GM23338 (cell line): Measurements from ENCODE around the gene GBX1. TPM values are rescaled to one million over a fixed set of nuclear protein-coding genes. Genes with fewer than 3 reads are reported as not detected.

Experiments used
- ATAC-seq: fragments of 200-7000 bp; cut with Tn5 transposase; 3 replicates; pipeline ENCODE4 v1.9.1; 2020
- DNase-seq: peaks from one replicate; pipeline ENCODE4 v3.0.0-alpha.2; 2015; ENCODE audit warnings: low spot score
- H2AFZ ChIP-seq: fragments of 200-600 bp; sonication (generic); 2 replicates; pipeline ENCODE4 v1.8.0; 2016; ENCODE audit warnings: antibody characterized with exemption, mild to moderate bottlenecking, moderate library complexity
- H3F3A ChIP-seq: fragments of 200-600 bp; sonication (generic); replicated peaks from 2 replicates; pipeline ENCODE4 v1.8.0; 2017; ENCODE audit warnings: antibody characterized with exemption, mixed run types, low read depth
- H3K27ac ChIP-seq: fragments of 200-600 bp; sonication (generic); 2 replicates; pipeline ENCODE4 v1.6.1; 2016; ENCODE audit warnings: low read depth
- H3K27me3 ChIP-seq: fragments of 200-600 bp; sonication (generic); 2 replicates; pipeline ENCODE4 v1.8.0; 2016; ENCODE audit warnings: mild to moderate bottlenecking, mixed run types, moderate library complexity; ENCODE audit not compliant: insufficient read depth
- H3K36me3 ChIP-seq: fragments of 200-600 bp; sonication (generic); 2 replicates; pipeline ENCODE4 v1.8.0; 2016; ENCODE audit warnings: mild to moderate bottlenecking; ENCODE audit not compliant: insufficient read depth
- H3K4me1 ChIP-seq: fragments of 200-600 bp; sonication (generic); 2 replicates; pipeline ENCODE4 v1.8.0; 2016; ENCODE audit warnings: mild to moderate bottlenecking, moderate library complexity; ENCODE audit not compliant: insufficient read depth
- H3K4me2 ChIP-seq: fragments of 200-600 bp; sonication (generic); 2 replicates; pipeline ENCODE4 v1.7.1; 2017; ENCODE audit warnings: mixed run types
- H3K4me3 ChIP-seq: fragments of 200-600 bp; sonication (generic); 2 replicates; pipeline ENCODE4 v1.6.1; 2016; ENCODE audit warnings: mixed run types
- H3K79me2 ChIP-seq: fragments of 200-600 bp; sonication (generic); replicated peaks from 2 replicates; pipeline ENCODE4 v1.8.0; 2017; ENCODE audit warnings: mild to moderate bottlenecking; ENCODE audit not compliant: insufficient read depth
- H3K9me2 ChIP-seq: fragments of 200-600 bp; sonication (generic); 2 replicates; pipeline ENCODE4 v1.8.0; 2017; ENCODE audit not compliant: insufficient read depth
- H4K20me1 ChIP-seq: fragments of 200-600 bp; sonication (generic); replicated peaks from 2 replicates; pipeline ENCODE4 v1.8.0; 2017; ENCODE audit warnings: mild to moderate bottlenecking; ENCODE audit not compliant: insufficient read depth
- H3K27ac Mint-ChIP-seq: 2 replicates; pipeline ENCODE4 v1.8.0; 2020; ENCODE audit warnings: inconsistent platforms, mild to moderate bottlenecking, moderate library complexity, mixed read lengths
- H3K27me3 Mint-ChIP-seq: 3 replicates; pipeline ENCODE4 v1.8.0; 2022; ENCODE audit warnings: low read depth, mild to moderate bottlenecking, moderate library complexity, mixed read lengths, inconsistent platforms; ENCODE audit not compliant: insufficient read depth, poor library complexity
- H3K36me3 Mint-ChIP-seq: 3 replicates; pipeline ENCODE4 v1.8.0; 2021; ENCODE audit warnings: low read depth, mild to moderate bottlenecking, inconsistent platforms, moderate library complexity, mixed read lengths
- H3K4me1 Mint-ChIP-seq: 3 replicates; pipeline ENCODE4 v1.8.0; 2020; ENCODE audit warnings: mild to moderate bottlenecking, inconsistent platforms, mixed read lengths
- H3K4me3 Mint-ChIP-seq: 3 replicates; pipeline ENCODE4 v1.8.0; 2021; ENCODE audit warnings: moderate library complexity, mild to moderate bottlenecking, inconsistent platforms, mixed read lengths
- H3K9me3 Mint-ChIP-seq: 3 replicates; pipeline ENCODE4 v1.8.0; 2020; ENCODE audit warnings: moderate library complexity, mild to moderate bottlenecking, inconsistent platforms, mixed read lengths
- CREB1 ChIP-seq: fragments of 250-450 bp; sonication (Bioruptor Pico); IDR thresholded peaks from 2 replicates; pipeline ENCODE4 v1.5.0; 2020; ENCODE audit warnings: low read depth, mild to moderate bottlenecking, moderate library complexity
- CTCF ChIP-seq, 2 experiments: fragments of 200-600 bp in 1 of 2; sonication (generic) in 1 of 2; conservative IDR thresholded peaks; 2 replicates each; pipeline versions ENCODE4 v1.5.1 to v1.6.1; 2016 to 2017; ENCODE audit warnings: antibody characterized with exemption in 2 of 2, low read depth in 2 of 2, mild to moderate bottlenecking in 2 of 2, moderate library complexity in 1 of 2
- EZH2 ChIP-seq: fragments of 200-600 bp; sonication (generic); IDR thresholded peaks from one replicate; pipeline ENCODE4 v1.8.0; 2017; ENCODE audit warnings: antibody characterized with exemption, mild to moderate bottlenecking, low read depth; ENCODE audit not compliant: unreplicated experiment
- EZH2phosphoT487 ChIP-seq: fragments of 200-600 bp; sonication (generic); IDR thresholded peaks from one replicate; pipeline ENCODE4 v1.8.1; 2018; ENCODE audit warnings: antibody characterized with exemption; ENCODE audit not compliant: unreplicated experiment
- JUNB ChIP-seq: IDR thresholded peaks from one replicate; pipeline ENCODE4 v1.6.1; 2016; ENCODE audit warnings: antibody characterized with exemption; ENCODE audit not compliant: unreplicated experiment
- POLR2AphosphoS5 ChIP-seq: IDR thresholded peaks from 2 replicates; pipeline ENCODE4 v1.6.1; 2016; ENCODE audit warnings: antibody characterized with exemption, low read depth
- REST ChIP-seq: IDR thresholded peaks from one replicate; pipeline ENCODE4 v1.6.1; 2018; ENCODE audit warnings: antibody characterized with exemption; ENCODE audit not compliant: unreplicated experiment
- STAT1 ChIP-seq: IDR thresholded peaks from one replicate; pipeline ENCODE4 v1.6.1; 2016; ENCODE audit warnings: antibody characterized with exemption; ENCODE audit not compliant: unreplicated experiment
- ZNF114 ChIP-seq: fragments of 250-450 bp; sonication (Bioruptor Pico); IDR thresholded peaks from 2 replicates; pipeline ENCODE4 v1.5.0; 2020; ENCODE audit warnings: mild to moderate bottlenecking, moderate library complexity
- ZNF462 ChIP-seq: fragments of 250-450 bp; sonication (Bioruptor Pico); IDR thresholded peaks from 2 replicates; pipeline ENCODE4 v1.5.0; 2020; ENCODE audit warnings: mild to moderate bottlenecking, moderate library complexity
- polyA plus RNA-seq: library from polyadenylated mRNA; unstranded; fragments of >200 nt; fragmentation: Nextera tagmentation; extraction: Ambion mirVana; gene quantifications from 2 replicates; pipeline ENCODE4 v1.2.1, GENCODE V29; 2016
- total RNA-seq: library from RNA; depleted of rRNA; stranded (reverse); fragments of >200 nt; shearing (Covaris generic); gene quantifications from 2 replicates; pipeline ENCODE4 v1.2.3, GENCODE V29; 2014

GBX1 gene
- total and polyA plus RNA-seq, 2 experiments from 2014 or later = 0.24 TPM; not detected in 1

- Histone ChIP-seq H3K79me2 (no peaks in the 10 kb centered on the region), H3K27me3 (peaks cover 31% of the 10 kb centered on the region), H3K36me3 (no peaks in the 10 kb centered on the region), H2AFZ (no peak overlapping the region), H3K4me2 (no peak overlapping the region), H3K27ac (no peak overlapping the region), H3K9me2 (0 out of 2 replicates have a peak, but pooled peaks cover 5% of the 10 kb centered on the region), H3K4me3 (no peak overlapping the region), H3K4me1 (no peaks in the 10 kb centered on the region), H3F3A (no peaks in the 10 kb centered on the region), H4K20me1 (no peaks in the 10 kb centered on the region)
- no peak for ATAC-seq
- H3K27me3 Mint-ChIP-seq = peaks cover 27% of the 10 kb centered on the region
- DNase-seq = no peak
- TF ChIP-seq JUNB (no peak), ZNF462 (CRISPR knock-in tag) (no peak), REST (no peak), ZNF114 (CRISPR knock-in tag) (no peak), STAT1 (no peak), CREB1 (no peak), CTCF (conservative IDR thresholded peaks at IDR 0.05; ENCODE audit: low read depth in 2 of 2) (no peak), EZH2 (no peak), POLR2AphosphoS5 (no peak), EZH2phosphoT487 (no peak)
- H3K9me3 Mint-ChIP-seq = peaks cover 18% of the 10 kb centered on the region
- no peak overlapping the region for H3K4me3 Mint-ChIP-seq
- no peak overlapping the region for H3K27ac Mint-ChIP-seq
- H3K36me3 Mint-ChIP-seq = peaks cover 9% of the 10 kb centered on the region; the same call in 1 of the 3 replicates
- H3K4me1 Mint-ChIP-seq = peaks cover 12% of the 10 kb centered on the region
Observed at GRCh38 chr7:151178236-151178635, 10.7 kb upstream of the GBX1 start.
